PC-9 (cell line): ENCODE data around the gene FIBCD1. TPM values are rescaled to one million over a fixed set of nuclear protein-coding genes. Genes with fewer than 3 reads are reported as not detected.

ENCODE experiments used
- BruUV-seq: library from RNA; stranded (reverse); fragments of 400-500 nt; replicated peaks from 2 replicates; lab custom pipeline; 2021; lab: Mats Ljungman, UMichigan
- CTCF ChIA-PET: fragments of 300-600 bp; sonication (Branson Sonifier 250); formaldehyde crosslinking; loops from one replicate; lab custom pipeline; 2022; ENCODE audit warnings: antibody characterized with exemption; lab: Charles Lee
- POLR2A ChIA-PET: fragments of 300-600 bp; sonication (Branson Sonifier 250); formaldehyde crosslinking; loops from one replicate; lab custom pipeline; 2022; ENCODE audit warnings: antibody characterized with exemption; ENCODE audit not compliant: unreplicated experiment; lab: Charles Lee
- DNase-seq, 2 experiments: peaks; one replicate each; pipeline versions ENCODE4 v3.0.0 to v3.0.0-alpha.2; 2015 to 2022; ENCODE audit warnings: mixed read lengths in 1 of 2
- H2AFZ ChIP-seq: fragments of 200-600 bp; sonication (generic); 2 replicates; pipeline ENCODE4 v1.8.1; 2017; ENCODE audit warnings: antibody characterized with exemption
- H3F3A ChIP-seq: fragments of 200-600 bp; sonication (generic); 2 replicates; pipeline ENCODE4 v1.8.1; 2017; ENCODE audit warnings: antibody characterized with exemption, mild to moderate bottlenecking, low read depth; ENCODE audit not compliant: insufficient read depth
- H3K27ac ChIP-seq: fragments of 200-600 bp; sonication (generic); 2 replicates; pipeline ENCODE4 v1.6.1; 2016; ENCODE audit warnings: mixed run types
- H3K27me3 ChIP-seq: fragments of 200-600 bp; sonication (generic); 2 replicates; pipeline ENCODE4 v1.6.1; 2016; ENCODE audit warnings: low read depth, mixed run types; ENCODE audit not compliant: insufficient read depth
- H3K36me3 ChIP-seq: fragments of 200-600 bp; sonication (generic); 2 replicates; pipeline ENCODE4 v1.6.1; 2016; ENCODE audit warnings: low read depth, mixed run types
- H3K4me1 ChIP-seq: fragments of 200-600 bp; sonication (generic); replicated peaks from 2 replicates; pipeline ENCODE4 v1.6.1; 2016; ENCODE audit warnings: mixed run types; ENCODE audit not compliant: insufficient read depth
- H3K4me2 ChIP-seq: fragments of 200-600 bp; sonication (generic); 2 replicates; pipeline ENCODE4 v1.6.1; 2017; ENCODE audit warnings: mixed run types
- H3K4me3 ChIP-seq: fragments of 200-600 bp; sonication (generic); 2 replicates; pipeline ENCODE4 v1.6.1; 2016; ENCODE audit warnings: mixed run types
- H3K79me2 ChIP-seq: fragments of 200-600 bp; sonication (generic); 2 replicates; pipeline ENCODE4 v1.6.1; 2017; ENCODE audit warnings: low read depth, mixed run types
- H3K9me2 ChIP-seq: fragments of 200-600 bp; sonication (generic); 2 replicates; pipeline ENCODE4 v1.8.1; 2017; ENCODE audit warnings: mild to moderate bottlenecking; ENCODE audit not compliant: insufficient read depth
- H3K9me3 ChIP-seq: fragments of 200-600 bp; sonication (generic); 2 replicates; pipeline ENCODE4 v1.8.1; 2016; ENCODE audit warnings: low read depth; ENCODE audit not compliant: insufficient read depth
- H4K20me1 ChIP-seq: fragments of 200-600 bp; sonication (generic); 2 replicates; pipeline ENCODE4 v1.8.1; 2017; ENCODE audit not compliant: insufficient read depth
- EZH2 ChIP-seq: fragments of 200-600 bp; sonication (generic); IDR thresholded peaks from 2 replicates; pipeline ENCODE4 v1.8.0; 2017; ENCODE audit warnings: antibody characterized with exemption, low read depth
- intact Hi-C: fragments of 100-400 bp; cut with micrococcal nuclease; formaldehyde crosslinking; loops from one replicate; pipeline ENCODE4 v1.10.0; 2022; ENCODE audit not compliant: unreplicated experiment
- total RNA-seq: library from RNA; stranded (reverse); gene quantifications from 2 replicates; pipeline ENCODE4 v1.2.3, GENCODE V29; 2021
- TF ChIP-seq, protein P1 (sequence below): fragments of 200-600 bp; sonication (generic); conservative IDR thresholded peaks from 2 replicates; pipeline ENCODE4 v1.6.1; 2017; ENCODE audit warnings: mixed run types, antibody characterized with exemption, mild to moderate bottlenecking, moderate library complexity

FIBCD1 gene
- total RNA-seq, 1 experiment from 2014 or later: 2.7 TPM

DNA sequence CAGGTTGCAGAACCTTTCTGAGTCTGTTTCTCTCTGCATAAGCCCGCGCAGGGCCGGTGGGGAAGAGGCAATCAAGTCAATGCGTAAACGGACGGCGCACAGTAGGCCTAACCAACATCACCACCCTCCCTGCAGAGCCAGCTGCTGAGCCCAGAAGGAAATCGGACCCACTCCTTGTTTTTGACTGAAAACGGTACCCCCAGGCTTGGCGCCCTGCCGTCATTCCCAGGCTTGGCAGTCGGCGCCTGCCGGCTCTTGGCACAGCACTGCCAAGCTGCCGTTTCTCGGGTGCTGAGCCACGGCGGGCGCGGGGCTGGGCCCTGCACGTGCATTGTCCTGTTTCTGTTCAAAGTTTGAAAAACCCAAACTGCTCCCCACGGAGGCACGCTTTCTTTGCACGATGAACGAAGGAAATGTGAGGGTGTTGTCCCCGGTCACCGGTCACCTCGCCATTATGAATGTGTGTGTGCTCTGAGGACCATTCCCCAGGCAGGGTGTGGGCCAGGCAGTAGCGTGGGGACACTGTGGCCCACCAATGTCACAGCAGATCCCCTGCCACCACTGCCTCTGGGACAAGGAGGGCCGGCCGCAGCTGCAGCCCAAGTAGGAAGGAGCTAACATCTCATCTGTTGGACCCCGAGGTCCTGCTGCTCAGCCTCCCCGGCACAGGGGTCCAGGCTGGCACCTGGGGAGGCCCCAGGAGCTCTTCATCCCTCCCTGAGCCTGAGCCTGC is 20.1 kb downstream of the FIBCD1 start:
- peaks cover 4% of the 10 kb centered on the region; the same call in 1 of the 2 replicates for H3F3A ChIP-seq
- TF ChIP-seq EZH2: no peak
- TF ChIP-seq, protein P1, sequence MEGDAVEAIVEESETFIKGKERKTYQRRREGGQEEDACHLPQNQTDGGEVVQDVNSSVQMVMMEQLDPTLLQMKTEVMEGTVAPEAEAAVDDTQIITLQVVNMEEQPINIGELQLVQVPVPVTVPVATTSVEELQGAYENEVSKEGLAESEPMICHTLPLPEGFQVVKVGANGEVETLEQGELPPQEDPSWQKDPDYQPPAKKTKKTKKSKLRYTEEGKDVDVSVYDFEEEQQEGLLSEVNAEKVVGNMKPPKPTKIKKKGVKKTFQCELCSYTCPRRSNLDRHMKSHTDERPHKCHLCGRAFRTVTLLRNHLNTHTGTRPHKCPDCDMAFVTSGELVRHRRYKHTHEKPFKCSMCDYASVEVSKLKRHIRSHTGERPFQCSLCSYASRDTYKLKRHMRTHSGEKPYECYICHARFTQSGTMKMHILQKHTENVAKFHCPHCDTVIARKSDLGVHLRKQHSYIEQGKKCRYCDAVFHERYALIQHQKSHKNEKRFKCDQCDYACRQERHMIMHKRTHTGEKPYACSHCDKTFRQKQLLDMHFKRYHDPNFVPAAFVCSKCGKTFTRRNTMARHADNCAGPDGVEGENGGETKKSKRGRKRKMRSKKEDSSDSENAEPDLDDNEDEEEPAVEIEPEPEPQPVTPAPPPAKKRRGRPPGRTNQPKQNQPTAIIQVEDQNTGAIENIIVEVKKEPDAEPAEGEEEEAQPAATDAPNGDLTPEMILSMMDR: no peak
- H3K27me3 ChIP-seq: peaks cover 26% of the 10 kb centered on the region
- no peaks in the 10 kb centered on the region for H3K36me3 ChIP-seq
- no peak overlapping the region for H2AFZ ChIP-seq
- H3K9me2 ChIP-seq: no peaks in the 10 kb centered on the region
- H3K4me2 ChIP-seq: no peak overlapping the region
- intact Hi-C loops: no loop called here
- no peaks in the 10 kb centered on the region for H3K9me3 ChIP-seq
- POLR2A ChIA-PET: no interaction called here
- H3K4me3 ChIP-seq: no peak overlapping the region
- no peaks in the 10 kb centered on the region for H3K79me2 ChIP-seq
- DNase-seq: no peak
- CTCF ChIA-PET: interaction anchor here (0.6 kb wide), 1 partner anchor 156 kb away, joined by 5 read pairs; no protein-coding TSS in a partner anchor
- no TSS peak for BruUV-seq
- H3K27ac ChIP-seq: no peak overlapping the region
- H3K4me1 ChIP-seq: no peaks in the 10 kb centered on the region
- no peaks in the 10 kb centered on the region for H4K20me1 ChIP-seq

DNA sequence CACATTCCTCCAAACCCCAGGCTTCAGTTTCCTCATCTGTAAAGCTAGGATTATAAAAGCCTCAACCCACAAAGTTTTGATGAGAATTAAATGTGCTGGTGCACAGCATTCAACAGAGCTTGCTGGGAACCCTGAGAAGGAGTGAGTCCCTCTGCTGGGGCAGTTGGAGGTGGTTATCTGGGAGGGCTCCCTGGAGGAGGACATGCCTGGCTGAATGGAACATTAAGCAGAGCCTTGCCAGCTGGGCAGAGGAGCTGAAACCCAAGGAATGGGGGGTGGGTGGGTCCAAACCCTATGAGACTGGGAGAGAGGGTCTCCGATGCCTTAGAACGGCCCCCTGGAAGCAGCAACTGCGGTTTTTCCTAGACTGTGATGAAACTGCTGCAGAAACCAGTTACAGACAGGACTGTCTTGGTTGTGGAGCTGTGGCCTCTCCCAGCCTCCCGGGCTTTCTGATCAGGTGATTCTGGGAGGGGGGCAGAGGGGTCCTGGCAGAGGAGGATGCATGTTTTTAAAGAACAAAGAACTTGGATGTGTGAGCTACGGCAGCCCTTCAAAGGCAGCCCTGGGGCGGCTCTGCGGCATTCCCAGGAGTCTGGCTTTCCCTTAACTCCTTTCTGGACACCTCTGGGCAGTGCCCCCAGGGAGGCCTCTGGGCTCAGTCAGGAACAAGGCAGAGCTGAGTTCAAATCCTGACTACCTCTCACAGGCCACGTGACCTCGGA is 20.8 kb downstream of the FIBCD1 start:
- CTCF ChIA-PET: interaction anchor here (0.6 kb wide), 2 partner anchors 10 to 155 kb away, joined by 5 to 22 read pairs; no protein-coding TSS in a partner anchor
- no peak for DNase-seq
- intact Hi-C loops: no loop called here

More for the DNA sequence above, 20.8 kb downstream of the FIBCD1 start:
- BruUV-seq: no TSS peak
- Histone ChIP-seq H3K79me2 (no peaks in the 10 kb centered on the region), H3K4me3 (no peak overlapping the region), H3K9me3 (no peaks in the 10 kb centered on the region), H3K27me3 (peaks cover 26% of the 10 kb centered on the region), H3K4me2 (no peak overlapping the region), H3F3A (peaks cover 4% of the 10 kb centered on the region; the same call in 1 of the 2 replicates), H4K20me1 (no peaks in the 10 kb centered on the region), H3K9me2 (no peaks in the 10 kb centered on the region), H3K36me3 (no peaks in the 10 kb centered on the region), H3K27ac (no peak overlapping the region), H2AFZ (no peak overlapping the region), H3K4me1 (no peaks in the 10 kb centered on the region)
- POLR2A ChIA-PET: no interaction called here
- no peak for TF ChIP-seq EZH2
- TF ChIP-seq, protein P1: no peak
